Measurements from ENCODE around the gene IGF2BP3.
"Not testable (repeated sequence)": the region's sequence is repeated elsewhere in the genome, so short reads cannot be mapped to it uniquely, and the experiment has no call there.

Gene IGF2BP3

DNA sequence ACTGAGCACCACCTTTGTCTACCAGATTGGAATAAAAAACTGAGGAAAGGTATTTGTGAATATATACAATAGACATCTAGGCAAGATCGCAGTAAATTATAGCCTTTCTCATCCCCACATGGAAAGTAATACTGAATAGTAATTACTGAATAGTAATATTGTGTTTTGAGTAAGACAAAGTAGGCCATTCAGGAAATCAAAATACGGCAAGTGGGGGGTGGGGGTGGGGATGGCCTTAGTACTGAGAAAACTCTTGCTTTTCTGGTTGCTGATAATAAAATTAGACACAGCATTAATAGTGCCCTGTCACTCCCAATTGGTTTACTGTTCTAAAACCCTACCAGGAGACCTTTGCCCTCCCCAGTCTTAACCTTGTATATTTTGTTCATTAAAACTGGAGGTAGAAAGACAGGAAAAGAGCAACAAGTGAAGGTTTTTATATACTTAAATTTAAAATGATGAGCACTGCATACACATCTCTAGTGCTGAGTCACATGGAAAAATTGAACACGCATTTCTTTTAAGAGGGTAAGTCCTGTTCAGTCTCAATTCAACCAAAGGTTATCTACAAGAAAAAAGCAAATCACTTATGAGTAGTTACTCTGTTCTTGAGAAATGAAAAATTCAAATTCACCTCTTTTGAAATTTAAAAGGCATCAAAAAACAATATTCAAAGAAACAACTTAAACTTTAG is 65.6 kb downstream of the IGF2BP3 start:
- ATAC-seq, result peak; percentile 32; the same call in 1 of the 3 replicates

DNA sequence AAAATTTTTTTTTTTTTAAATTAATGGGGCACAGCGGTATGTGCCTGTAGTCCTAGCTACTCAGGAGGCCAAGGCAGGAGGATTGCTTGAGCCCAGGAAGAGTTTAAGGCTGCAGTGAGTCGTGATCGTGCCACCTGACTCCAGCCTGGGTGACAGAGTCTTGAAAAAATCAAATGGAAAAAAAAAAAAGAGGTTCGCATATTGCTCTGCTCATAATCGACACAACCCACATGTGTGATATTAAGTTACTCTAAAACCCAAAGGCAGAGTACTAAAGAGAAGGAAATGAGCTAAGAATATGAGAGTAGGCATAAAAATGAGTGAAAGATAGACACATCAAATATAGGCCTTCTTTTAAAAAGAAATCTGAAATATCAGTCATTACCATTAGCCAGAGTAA is 66.3 kb downstream of the IGF2BP3 start:
- ATAC-seq, result no peak
- no peak for TF ChIP-seq PPARA (CRISPR knock-in tag; IDR thresholded peaks at IDR 0.05; ENCODE audit: borderline replicate concordance)
- TF ChIP-seq ISL1 (CRISPR knock-in tag; IDR thresholded peaks at IDR 0.05), result no peak
- no peak for TF ChIP-seq ESRRG (CRISPR knock-in tag; IDR thresholded peaks at IDR 0.05)
- TF ChIP-seq, protein P1, sequence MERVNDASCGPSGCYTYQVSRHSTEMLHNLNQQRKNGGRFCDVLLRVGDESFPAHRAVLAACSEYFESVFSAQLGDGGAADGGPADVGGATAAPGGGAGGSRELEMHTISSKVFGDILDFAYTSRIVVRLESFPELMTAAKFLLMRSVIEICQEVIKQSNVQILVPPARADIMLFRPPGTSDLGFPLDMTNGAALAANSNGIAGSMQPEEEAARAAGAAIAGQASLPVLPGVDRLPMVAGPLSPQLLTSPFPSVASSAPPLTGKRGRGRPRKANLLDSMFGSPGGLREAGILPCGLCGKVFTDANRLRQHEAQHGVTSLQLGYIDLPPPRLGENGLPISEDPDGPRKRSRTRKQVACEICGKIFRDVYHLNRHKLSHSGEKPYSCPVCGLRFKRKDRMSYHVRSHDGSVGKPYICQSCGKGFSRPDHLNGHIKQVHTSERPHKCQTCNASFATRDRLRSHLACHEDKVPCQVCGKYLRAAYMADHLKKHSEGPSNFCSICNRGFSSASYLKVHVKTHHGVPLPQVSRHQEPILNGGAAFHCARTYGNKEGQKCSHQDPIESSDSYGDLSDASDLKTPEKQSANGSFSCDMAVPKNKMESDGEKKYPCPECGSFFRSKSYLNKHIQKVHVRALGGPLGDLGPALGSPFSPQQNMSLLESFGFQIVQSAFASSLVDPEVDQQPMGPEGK (CRISPR knock-in tag; IDR thresholded peaks at IDR 0.05; ENCODE audit: borderline replicate concordance), result no peak
- TF ChIP-seq ZNF8 (CRISPR knock-in tag; IDR thresholded peaks at IDR 0.05), result no peak
- TF ChIP-seq, protein P2, sequence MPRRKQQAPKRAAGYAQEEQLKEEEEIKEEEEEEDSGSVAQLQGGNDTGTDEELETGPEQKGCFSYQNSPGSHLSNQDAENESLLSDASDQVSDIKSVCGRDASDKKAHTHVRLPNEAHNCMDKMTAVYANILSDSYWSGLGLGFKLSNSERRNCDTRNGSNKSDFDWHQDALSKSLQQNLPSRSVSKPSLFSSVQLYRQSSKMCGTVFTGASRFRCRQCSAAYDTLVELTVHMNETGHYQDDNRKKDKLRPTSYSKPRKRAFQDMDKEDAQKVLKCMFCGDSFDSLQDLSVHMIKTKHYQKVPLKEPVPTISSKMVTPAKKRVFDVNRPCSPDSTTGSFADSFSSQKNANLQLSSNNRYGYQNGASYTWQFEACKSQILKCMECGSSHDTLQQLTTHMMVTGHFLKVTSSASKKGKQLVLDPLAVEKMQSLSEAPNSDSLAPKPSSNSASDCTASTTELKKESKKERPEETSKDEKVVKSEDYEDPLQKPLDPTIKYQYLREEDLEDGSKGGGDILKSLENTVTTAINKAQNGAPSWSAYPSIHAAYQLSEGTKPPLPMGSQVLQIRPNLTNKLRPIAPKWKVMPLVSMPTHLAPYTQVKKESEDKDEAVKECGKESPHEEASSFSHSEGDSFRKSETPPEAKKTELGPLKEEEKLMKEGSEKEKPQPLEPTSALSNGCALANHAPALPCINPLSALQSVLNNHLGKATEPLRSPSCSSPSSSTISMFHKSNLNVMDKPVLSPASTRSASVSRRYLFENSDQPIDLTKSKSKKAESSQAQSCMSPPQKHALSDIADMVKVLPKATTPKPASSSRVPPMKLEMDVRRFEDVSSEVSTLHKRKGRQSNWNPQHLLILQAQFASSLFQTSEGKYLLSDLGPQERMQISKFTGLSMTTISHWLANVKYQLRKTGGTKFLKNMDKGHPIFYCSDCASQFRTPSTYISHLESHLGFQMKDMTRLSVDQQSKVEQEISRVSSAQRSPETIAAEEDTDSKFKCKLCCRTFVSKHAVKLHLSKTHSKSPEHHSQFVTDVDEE (CRISPR knock-in tag; IDR thresholded peaks at IDR 0.05), result no peak
- TF ChIP-seq ZFP30 (CRISPR knock-in tag; IDR thresholded peaks at IDR 0.05), result no peak
- no peak for TF ChIP-seq ZFP3 (CRISPR knock-in tag; IDR thresholded peaks at IDR 0.05)
- no peak for TF ChIP-seq SNAI2 (CRISPR knock-in tag; IDR thresholded peaks at IDR 0.05)
- TF ChIP-seq ARNTL (CRISPR knock-in tag; IDR thresholded peaks at IDR 0.05; ENCODE audit: borderline replicate concordance, low read depth), result no peak
- TF ChIP-seq, protein P3, sequence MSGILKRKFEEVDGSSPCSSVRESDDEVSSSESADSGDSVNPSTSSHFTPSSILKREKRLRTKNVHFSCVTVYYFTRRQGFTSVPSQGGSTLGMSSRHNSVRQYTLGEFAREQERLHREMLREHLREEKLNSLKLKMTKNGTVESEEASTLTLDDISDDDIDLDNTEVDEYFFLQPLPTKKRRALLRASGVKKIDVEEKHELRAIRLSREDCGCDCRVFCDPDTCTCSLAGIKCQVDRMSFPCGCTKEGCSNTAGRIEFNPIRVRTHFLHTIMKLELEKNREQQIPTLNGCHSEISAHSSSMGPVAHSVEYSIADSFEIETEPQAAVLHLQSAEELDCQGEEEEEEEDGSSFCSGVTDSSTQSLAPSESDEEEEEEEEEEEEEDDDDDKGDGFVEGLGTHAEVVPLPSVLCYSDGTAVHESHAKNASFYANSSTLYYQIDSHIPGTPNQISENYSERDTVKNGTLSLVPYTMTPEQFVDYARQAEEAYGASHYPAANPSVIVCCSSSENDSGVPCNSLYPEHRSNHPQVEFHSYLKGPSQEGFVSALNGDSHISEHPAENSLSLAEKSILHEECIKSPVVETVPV (CRISPR knock-in tag; IDR thresholded peaks at IDR 0.05), result no peak
- no peak for TF ChIP-seq GLIS3 (CRISPR knock-in tag; IDR thresholded peaks at IDR 0.05)

More for the DNA sequence above, 65.6 kb downstream of the IGF2BP3 start:
- TF ChIP-seq ZFP3 (CRISPR knock-in tag; IDR thresholded peaks at IDR 0.05) (no peak), CSDC2 (CRISPR knock-in tag; IDR thresholded peaks at IDR 0.05) (no peak), TOX (CRISPR knock-in tag; IDR thresholded peaks at IDR 0.05; ENCODE audit: borderline replicate concordance) (no peak), TCF4 (CRISPR knock-in tag; IDR thresholded peaks at IDR 0.05; ENCODE audit: borderline replicate concordance) (no peak), ISL1 (CRISPR knock-in tag; IDR thresholded peaks at IDR 0.05) (no peak), RARB (CRISPR knock-in tag; IDR thresholded peaks at IDR 0.05) (no peak), ARNTL (CRISPR knock-in tag; IDR thresholded peaks at IDR 0.05; ENCODE audit: borderline replicate concordance, low read depth) (no peak), ZNF565 (CRISPR knock-in tag; conservative IDR thresholded peaks at IDR 0.05; ENCODE audit: low read depth) (no peak), SNAI2 (CRISPR knock-in tag; IDR thresholded peaks at IDR 0.05) (no peak)
- TF ChIP-seq, protein P2 (CRISPR knock-in tag; IDR thresholded peaks at IDR 0.05), result no peak
- TF ChIP-seq, protein P3 (CRISPR knock-in tag; IDR thresholded peaks at IDR 0.05), result no peak

DNA sequence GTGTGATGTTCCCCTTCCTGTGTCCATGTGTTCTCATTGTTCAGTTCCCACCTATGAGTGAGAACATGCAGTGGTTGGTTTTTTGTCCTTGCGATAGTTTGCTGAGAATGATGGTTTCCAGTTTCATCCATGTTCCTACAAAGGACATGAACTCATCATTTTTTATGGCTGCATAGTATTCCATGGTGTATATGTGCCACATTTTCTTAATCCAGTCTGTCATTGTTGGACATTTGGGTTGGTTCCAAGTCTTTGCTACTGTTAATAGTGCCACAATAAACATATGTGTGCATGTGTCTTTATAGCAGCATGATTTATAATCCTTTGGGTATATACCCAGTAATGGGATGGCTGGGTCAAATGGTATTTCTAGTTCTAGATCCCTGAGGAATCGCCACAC is 72.2 kb downstream of the IGF2BP3 start:
- not testable (repeated sequence) for ATAC-seq

Measured in SK-N-SH treated with all-trans-retinoic acid at 6 μM for 48 hours (cell line).